Neural cell (in vitro differentiated cells): ENCODE results near the gene TRIM44. TPM values are rescaled to one million over a fixed set of nuclear protein-coding genes. Genes with fewer than 3 reads are reported as not detected.

Experiments used
- H2AFZ ChIP-seq: fragments of 200-600, 300-800 bp; sonication (generic), shearing (Covaris generic); 2 replicates; pipeline ENCODE4 v1.6.0; 2014; ENCODE audit warnings: low read depth, mild to moderate bottlenecking, antibody characterized with exemption, low read length, moderate library complexity
- H3F3A ChIP-seq: fragments of 200-600 bp; shearing (Covaris generic); 2 replicates; pipeline ENCODE4 v1.6.1; 2016; ENCODE audit warnings: mild to moderate bottlenecking, moderate library complexity, mixed read lengths, antibody characterized with exemption, low read length; ENCODE audit not compliant: insufficient read depth, poor library complexity, severe bottlenecking
- H3K27ac ChIP-seq: fragments of 200-600, 300-800 bp; sonication (generic), shearing (Covaris generic); 2 replicates; pipeline ENCODE4 v1.5.1; 2014; ENCODE audit warnings: mild to moderate bottlenecking, low read length, moderate library complexity
- H3K27me3 ChIP-seq: fragments of 300-800, 200-600 bp; sonication (generic), shearing (Covaris generic); 2 replicates; pipeline ENCODE4 v1.6.0; 2014; ENCODE audit warnings: mild to moderate bottlenecking, low read depth, low read length, moderate library complexity; ENCODE audit not compliant: insufficient read depth
- H3K36me3 ChIP-seq: fragments of 300-800, 200-600 bp; sonication (generic), shearing (Covaris generic); 2 replicates; pipeline ENCODE4 v1.5.1; 2014; ENCODE audit warnings: mild to moderate bottlenecking, antibody characterized with exemption, low read length, moderate library complexity; ENCODE audit not compliant: insufficient read depth
- H3K4me2 ChIP-seq: fragments of 300-800, 200-600 bp; sonication (generic), shearing (Covaris generic); 2 replicates; pipeline ENCODE4 v1.6.0; 2014; ENCODE audit warnings: mild to moderate bottlenecking, low read length
- H3K4me3 ChIP-seq: fragments of 300-800, 200-600 bp; sonication (generic), shearing (Covaris generic); 2 replicates; pipeline ENCODE4 v1.5.1; 2014; ENCODE audit warnings: mild to moderate bottlenecking, low read length, moderate library complexity
- H3K79me2 ChIP-seq: fragments of 200-600 bp; shearing (Covaris generic); replicated peaks from 2 replicates; pipeline ENCODE4 v1.6.0; 2014; ENCODE audit warnings: mild to moderate bottlenecking, low read length, moderate library complexity; ENCODE audit not compliant: insufficient read depth
- H3K9ac ChIP-seq: fragments of 300-800, 200-600 bp; sonication (generic), shearing (Covaris generic); 2 replicates; pipeline ENCODE4 v1.6.1; 2016; ENCODE audit warnings: mild to moderate bottlenecking, low read length, mixed read lengths
- H3K9me2 ChIP-seq: fragments of 200-600 bp; shearing (Covaris generic); 2 replicates; pipeline ENCODE4 v1.6.1; 2016; ENCODE audit warnings: mild to moderate bottlenecking, low read length, mixed read lengths; ENCODE audit not compliant: insufficient read depth
- H3K9me3 ChIP-seq: fragments of 200-600, 300-800 bp; sonication (generic), shearing (Covaris generic); 2 replicates; pipeline ENCODE4 v1.6.1; 2016; ENCODE audit warnings: mild to moderate bottlenecking, mixed run types, low read length, moderate library complexity, mixed read lengths
- H4K20me1 ChIP-seq: fragments of 200-600 bp; shearing (Covaris generic); 2 replicates; pipeline ENCODE4 v1.6.1; 2016; ENCODE audit warnings: mild to moderate bottlenecking, mixed run types; ENCODE audit not compliant: insufficient read depth
- CTCF ChIP-seq: fragments of 450-650 bp; IDR thresholded peaks from 2 replicates; pipeline ENCODE4 v1.5.1; 2014; ENCODE audit warnings: antibody characterized with exemption, mild to moderate bottlenecking, moderate library complexity; ENCODE audit not compliant: poor library complexity, severe bottlenecking
- EP300 ChIP-seq: fragments of 450-650 bp; conservative IDR thresholded peaks from 2 replicates; pipeline ENCODE4 v1.6.1; 2014; ENCODE audit warnings: antibody characterized with exemption, mild to moderate bottlenecking, moderate library complexity; ENCODE audit not compliant: poor library complexity, severe bottlenecking
- EZH2 ChIP-seq: fragments of 200-600, 300-800 bp; shearing (Covaris generic), sonication (generic); IDR thresholded peaks from 2 replicates; pipeline ENCODE4 v1.6.1; 2014; ENCODE audit warnings: antibody characterized with exemption, low read length, borderline replicate concordance, mild to moderate bottlenecking; ENCODE audit not compliant: insufficient read depth, poor library complexity, severe bottlenecking
- MXI1 ChIP-seq: fragments of 450-650 bp; conservative IDR thresholded peaks from 2 replicates; pipeline ENCODE4 v1.6.1; 2014; ENCODE audit warnings: antibody characterized with exemption, mild to moderate bottlenecking; ENCODE audit not compliant: poor library complexity, severe bottlenecking
- POLR2AphosphoS5 ChIP-seq: IDR thresholded peaks from 2 replicates; pipeline ENCODE4 v1.6.1; 2012
- RAD21 ChIP-seq: fragments of 450-650 bp; conservative IDR thresholded peaks from 2 replicates; pipeline ENCODE4 v1.6.1; 2014; ENCODE audit warnings: antibody characterized with exemption, mild to moderate bottlenecking, moderate library complexity
- REST ChIP-seq: IDR thresholded peaks from 2 replicates; pipeline ENCODE4 v1.6.1; 2012; ENCODE audit warnings: borderline replicate concordance
- SMC3 ChIP-seq: fragments of 450-650 bp; conservative IDR thresholded peaks from 2 replicates; pipeline ENCODE4 v1.6.1; 2014; ENCODE audit warnings: antibody characterized with exemption, mild to moderate bottlenecking, moderate library complexity; ENCODE audit not compliant: poor library complexity
- TAF1 ChIP-seq: IDR thresholded peaks from 2 replicates; pipeline ENCODE4 v1.6.1; 2012; ENCODE audit warnings: low read depth
- polyA plus RNA-seq: library from polyadenylated mRNA; depleted of rRNA; stranded (reverse); fragments of >200 nt; gene quantifications from 2 replicates; pipeline ENCODE4 v1.2.3, GENCODE V29; 2014

TRIM44 gene
- polyA plus RNA-seq, 1 donor from 2014 or later, result 14.9 TPM

GRCh38 chr11:35725885-35726284 is 63.3 kb downstream of the TRIM44 start:
- no peaks in the 10 kb centered on the region for H3K27me3 ChIP-seq
- no peaks in the 10 kb centered on the region for H3K9me2 ChIP-seq
- H4K20me1 ChIP-seq, result no peaks in the 10 kb centered on the region
- no peak for TF ChIP-seq RAD21
- TF ChIP-seq CTCF, result no peak
- no peak for TF ChIP-seq MXI1
- no peak for TF ChIP-seq EP300
- TF ChIP-seq SMC3, result no peak
- TF ChIP-seq REST, result no peak
- no peak for TF ChIP-seq POLR2AphosphoS5
- no peak for TF ChIP-seq EZH2
- no peak for TF ChIP-seq TAF1
- H3K79me2 ChIP-seq, result no peaks in the 10 kb centered on the region
- peaks cover 5% of the 10 kb centered on the region for H3K36me3 ChIP-seq
- H3K9me3 ChIP-seq, result no peaks in the 10 kb centered on the region
- no peak overlapping the region for H3K27ac ChIP-seq
- no peak overlapping the region for H3K4me3 ChIP-seq
- no peak overlapping the region for H3K4me2 ChIP-seq
- no peak overlapping the region for H2AFZ ChIP-seq
- no peaks in the 10 kb centered on the region for H3F3A ChIP-seq
- no peak overlapping the region for H3K9ac ChIP-seq

- Histone ChIP-seq H3K4me3 (no peak overlapping the region), H3K9me2 (no peaks in the 10 kb centered on the region), H3K36me3 (peaks cover 5% of the 10 kb centered on the region), H3K27ac (no peak overlapping the region), H3K9me3 (no peaks in the 10 kb centered on the region), H4K20me1 (no peaks in the 10 kb centered on the region), H2AFZ (no peak overlapping the region), H3K27me3 (no peaks in the 10 kb centered on the region), H3K4me2 (no peak overlapping the region), H3K9ac (no peak overlapping the region), H3K79me2 (no peaks in the 10 kb centered on the region), H3F3A (no peaks in the 10 kb centered on the region)
- TF ChIP-seq EP300 (no peak), TAF1 (no peak), SMC3 (no peak), REST (no peak), RAD21 (no peak), CTCF (no peak), EZH2 (no peak), MXI1 (no peak), POLR2AphosphoS5 (no peak)
These were observed 64.6 kb downstream of the TRIM44 start for GRCh38 chr11:35727140-35727539.
